ENCODE measurements around the gene GCC2. TPM values are rescaled to one million over a fixed set of nuclear protein-coding genes. Genes with fewer than 3 reads are reported as not detected.

Gene GCC2
- total RNA-seq, 2 donors from 2014 or later: 57.0 to 59.9 TPM

- DNase-seq: no peak
- WGBS, 2 experiments (ENCODE audit: insufficient coverage in 1 of 2, insufficient read length in 1 of 2): 95 to 100% methylated on average over 2 of the region's 2 CpGs
These were observed 2.3 kb upstream of the GCC2 start for GRCh38 chr2:108446703-108447102.

GRCh38 chr2:108447947-108448677 is 894 bp upstream of the GCC2 start:
- Histone ChIP-seq H3K27ac (ENCODE audit: low read depth, low read length) (no peak overlapping the region), H3K9me3 (ENCODE audit: control insufficient read depth, low read length) (no peaks in the 10 kb centered on the region), H3K36me3 (ENCODE audit: control insufficient read depth, insufficient read depth, low read length) (peaks cover 24% of the 10 kb centered on the region), H3K9ac (ENCODE audit: extremely low read depth, low read length, poor library complexity, severe bottlenecking) (peak overlapping the region; percentile 93), H3K4me1 (ENCODE audit: control insufficient read depth, insufficient read depth, low read length) (no peaks in the 10 kb centered on the region), H3K4me3 (ENCODE audit: low read length) (peak overlapping the region; percentile 96), H3K27me3 (ENCODE audit: control insufficient read depth, insufficient read depth, low read length, poor library complexity, severe bottlenecking) (no peaks in the 10 kb centered on the region)
- Mint-ChIP-seq H3K27me3 (ENCODE audit: insufficient read depth) (no peaks in the 10 kb centered on the region), H3K27ac (peak overlapping the region; percentile 98), H3K4me3 (peak overlapping the region; percentile 87), H3K9me3 (no peaks in the 10 kb centered on the region), H3K36me3 (ENCODE audit: low read depth) (peaks cover 16% of the 10 kb centered on the region), H3K4me1 (peaks cover 15% of the 10 kb centered on the region)
- no peak for TF ChIP-seq CTCF (conservative IDR thresholded peaks at IDR 0.05)
- WGBS, 2 experiments (ENCODE audit: insufficient coverage in 1 of 2, insufficient read length in 1 of 2): 47 to 71% methylated on average over 13 to 23 of the region's 23 CpGs
- no peak for DNase-seq

More at GRCh38 chr2:108446703-108447102, 2.3 kb upstream of the GCC2 start:
- Histone ChIP-seq H3K27ac (ENCODE audit: low read depth, low read length) (no peak overlapping the region), H3K4me3 (ENCODE audit: low read length) (no peak overlapping the region), H3K4me1 (ENCODE audit: control insufficient read depth, insufficient read depth, low read length) (no peaks in the 10 kb centered on the region), H3K9me3 (ENCODE audit: control insufficient read depth, low read length) (no peaks in the 10 kb centered on the region), H3K36me3 (ENCODE audit: control insufficient read depth, insufficient read depth, low read length) (peaks cover 10% of the 10 kb centered on the region), H3K9ac (ENCODE audit: extremely low read depth, low read length, poor library complexity, severe bottlenecking) (no peak overlapping the region), H3K27me3 (ENCODE audit: control insufficient read depth, insufficient read depth, low read length, poor library complexity, severe bottlenecking) (no peaks in the 10 kb centered on the region)
- no peaks in the 10 kb centered on the region for H3K27me3 Mint-ChIP-seq (ENCODE audit: insufficient read depth)
- H3K4me1 Mint-ChIP-seq: peaks cover 15% of the 10 kb centered on the region
- no peak overlapping the region for H3K4me3 Mint-ChIP-seq
- no peak for TF ChIP-seq CTCF (conservative IDR thresholded peaks at IDR 0.05)
- no peak overlapping the region for H3K27ac Mint-ChIP-seq
- H3K36me3 Mint-ChIP-seq (ENCODE audit: low read depth): peaks cover 6% of the 10 kb centered on the region
- H3K9me3 Mint-ChIP-seq: no peaks in the 10 kb centered on the region

- WGBS, 2 experiments (ENCODE audit: insufficient coverage in 1 of 2, insufficient read length in 1 of 2): 0 to 1% methylated on average over 13 to 19 of the region's 20 CpGs
- Histone ChIP-seq H3K27me3 (ENCODE audit: control insufficient read depth, insufficient read depth, low read length, poor library complexity, severe bottlenecking) (no peaks in the 10 kb centered on the region), H3K4me3 (ENCODE audit: low read length) (peak overlapping the region; percentile 96), H3K9ac (ENCODE audit: extremely low read depth, low read length, poor library complexity, severe bottlenecking) (peak overlapping the region; percentile 93), H3K4me1 (ENCODE audit: control insufficient read depth, insufficient read depth, low read length) (no peaks in the 10 kb centered on the region), H3K9me3 (ENCODE audit: control insufficient read depth, low read length) (peaks cover 3% of the 10 kb centered on the region), H3K36me3 (ENCODE audit: control insufficient read depth, insufficient read depth, low read length) (peaks cover 36% of the 10 kb centered on the region), H3K27ac (ENCODE audit: low read depth, low read length) (peak overlapping the region; percentile 74)
- Mint-ChIP-seq H3K9me3 (no peaks in the 10 kb centered on the region), H3K27ac (peak overlapping the region; percentile 98), H3K4me1 (peaks cover 15% of the 10 kb centered on the region), H3K27me3 (ENCODE audit: insufficient read depth) (no peaks in the 10 kb centered on the region), H3K4me3 (peak overlapping the region; percentile 87), H3K36me3 (ENCODE audit: low read depth) (peaks cover 29% of the 10 kb centered on the region)
- no peak for TF ChIP-seq CTCF (conservative IDR thresholded peaks at IDR 0.05)
- DNase-seq: no peak
These were observed 564 bp downstream of the GCC2 start for GRCh38 chr2:108449410-108450130.
